22Rv1 (cell line): ENCODE measurements around the gene PDPN.

Experiments
- ZFX ChIP-seq: fragments of 450-650 bp; IDR thresholded peaks from 2 replicates; pipeline ENCODE4 v1.6.1; 2017; ENCODE audit warnings: antibody characterized with exemption, borderline replicate concordance
- TF ChIP-seq, protein P1 (sequence below): fragments of 450-650 bp; IDR thresholded peaks from 2 replicates; pipeline ENCODE4 v1.5.1; 2017; ENCODE audit warnings: mild to moderate bottlenecking

DNA sequence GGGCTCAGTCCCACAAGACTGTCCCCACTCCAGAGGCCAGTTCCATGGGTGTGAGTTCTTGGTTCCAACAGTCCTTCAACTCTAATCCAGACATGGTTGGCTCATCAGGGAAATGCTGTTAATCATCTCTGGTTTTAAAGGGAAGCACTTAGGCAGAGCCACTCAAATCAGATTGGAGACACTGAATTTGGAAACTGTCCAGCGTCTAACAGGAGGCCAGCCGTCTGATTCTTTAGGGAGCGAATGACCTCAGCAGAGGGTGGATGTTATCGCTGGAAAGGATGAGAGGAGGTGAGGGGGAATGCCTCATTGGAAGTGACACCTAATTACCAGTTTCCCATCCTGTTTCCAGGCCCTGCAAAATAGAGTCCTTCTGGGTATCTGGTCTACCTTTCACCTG is 47.1 kb upstream of the PDPN start:
- TF ChIP-seq, protein P1, sequence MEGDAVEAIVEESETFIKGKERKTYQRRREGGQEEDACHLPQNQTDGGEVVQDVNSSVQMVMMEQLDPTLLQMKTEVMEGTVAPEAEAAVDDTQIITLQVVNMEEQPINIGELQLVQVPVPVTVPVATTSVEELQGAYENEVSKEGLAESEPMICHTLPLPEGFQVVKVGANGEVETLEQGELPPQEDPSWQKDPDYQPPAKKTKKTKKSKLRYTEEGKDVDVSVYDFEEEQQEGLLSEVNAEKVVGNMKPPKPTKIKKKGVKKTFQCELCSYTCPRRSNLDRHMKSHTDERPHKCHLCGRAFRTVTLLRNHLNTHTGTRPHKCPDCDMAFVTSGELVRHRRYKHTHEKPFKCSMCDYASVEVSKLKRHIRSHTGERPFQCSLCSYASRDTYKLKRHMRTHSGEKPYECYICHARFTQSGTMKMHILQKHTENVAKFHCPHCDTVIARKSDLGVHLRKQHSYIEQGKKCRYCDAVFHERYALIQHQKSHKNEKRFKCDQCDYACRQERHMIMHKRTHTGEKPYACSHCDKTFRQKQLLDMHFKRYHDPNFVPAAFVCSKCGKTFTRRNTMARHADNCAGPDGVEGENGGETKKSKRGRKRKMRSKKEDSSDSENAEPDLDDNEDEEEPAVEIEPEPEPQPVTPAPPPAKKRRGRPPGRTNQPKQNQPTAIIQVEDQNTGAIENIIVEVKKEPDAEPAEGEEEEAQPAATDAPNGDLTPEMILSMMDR: no peak
- no peak for TF ChIP-seq ZFX
